DMS79 treated with DMSO at 0.1 percent for 48 hours (cell line): ENCODE data around the gene KIAA1328.
"Not testable (repeated sequence)": the region's sequence is repeated elsewhere in the genome, so short reads cannot be mapped to it uniquely, and the experiment has no call there.

ENCODE experiments used
- DNase-seq: peaks from one replicate; lab custom pipeline; 2025; lab: John Stamatoyannopoulos, UW

The KIAA1328 gene

DNA sequence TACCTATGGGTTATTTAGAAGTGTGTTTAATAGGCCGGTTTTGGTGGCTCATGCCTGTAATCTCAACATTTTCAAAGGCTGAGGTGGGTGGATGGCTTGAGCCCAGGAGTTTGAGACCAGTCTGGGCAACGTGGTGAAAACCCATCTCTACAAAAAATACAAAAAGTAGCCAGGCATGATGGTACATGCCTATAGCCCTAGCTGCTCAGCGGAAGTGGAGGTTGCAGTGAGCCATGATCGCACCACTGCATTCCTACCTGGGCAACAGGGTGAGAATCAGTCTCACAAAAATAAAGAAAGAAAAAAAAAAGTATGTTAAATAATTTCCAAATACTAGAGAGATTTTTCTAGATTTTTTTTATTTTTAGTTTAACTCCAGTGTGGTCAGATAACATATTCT, 316.0 kb downstream of the KIAA1328 start:
- no peak for DNase-seq

DNA sequence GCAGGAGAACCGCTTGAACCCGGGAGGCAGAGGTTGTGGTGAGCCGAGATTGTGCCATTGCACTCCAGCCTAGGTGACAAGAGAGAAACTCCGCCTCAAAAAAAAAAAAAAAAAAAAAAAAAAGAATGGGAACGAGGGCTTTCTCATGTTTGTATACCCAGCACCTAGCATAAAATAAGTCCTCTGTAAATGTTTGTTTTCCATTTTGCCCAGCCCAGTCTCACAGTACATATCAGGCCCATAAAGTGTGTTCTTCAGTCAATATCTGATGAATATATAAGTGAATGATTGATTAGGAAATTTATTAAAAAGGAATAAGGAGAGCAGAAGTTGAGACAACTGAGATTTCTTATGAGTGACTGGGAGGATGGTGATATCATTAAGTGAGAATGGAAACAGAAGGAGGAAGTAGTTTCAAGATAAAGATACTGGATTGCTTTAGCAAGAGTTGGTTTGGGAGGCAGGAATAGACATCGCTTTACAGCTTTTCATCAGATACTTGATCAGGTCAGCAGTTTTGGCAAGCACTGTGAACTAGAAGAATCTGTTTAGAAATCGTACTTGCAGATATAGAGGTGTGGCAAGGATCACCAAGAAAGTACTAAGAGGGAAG, 327.5 kb downstream of the KIAA1328 start:
- no peak for DNase-seq

DNA sequence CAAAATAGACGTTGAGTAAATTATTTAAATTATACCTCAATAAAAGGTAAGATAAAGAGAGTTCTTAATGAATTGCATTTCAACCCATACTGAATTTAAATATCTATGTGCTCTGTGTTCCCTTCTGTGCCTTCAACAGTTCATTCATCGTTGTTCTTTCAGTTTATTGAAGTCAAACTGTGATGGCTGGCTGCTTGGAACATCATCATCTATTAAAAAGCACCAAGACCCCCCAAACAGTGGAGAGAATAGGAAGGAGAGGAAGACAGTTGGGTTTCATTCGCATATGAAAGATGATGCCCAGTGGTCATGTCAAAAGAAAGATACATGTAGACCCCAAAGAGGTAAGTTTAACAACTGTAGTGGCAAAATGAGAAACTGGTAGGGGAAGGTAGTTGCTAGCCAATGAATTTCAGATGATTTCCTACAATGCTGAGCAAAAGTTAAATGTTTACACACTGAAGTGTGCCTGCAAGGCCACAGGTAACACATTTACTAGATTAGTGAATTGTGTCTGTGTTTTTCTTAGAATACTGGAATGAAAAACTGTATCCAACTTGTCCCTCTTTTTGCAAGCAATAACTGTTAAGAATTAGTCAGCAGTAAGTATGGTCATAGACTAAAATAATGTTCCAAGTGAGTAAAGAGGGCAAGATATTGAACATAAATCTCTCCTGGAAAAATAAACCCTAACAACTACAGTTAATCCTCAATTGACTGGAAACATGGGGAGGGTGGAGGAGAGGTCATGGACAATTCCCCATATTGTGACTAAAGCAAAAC, 331.3 kb downstream of the KIAA1328 start:
- DNase-seq, result no peak

DNA sequence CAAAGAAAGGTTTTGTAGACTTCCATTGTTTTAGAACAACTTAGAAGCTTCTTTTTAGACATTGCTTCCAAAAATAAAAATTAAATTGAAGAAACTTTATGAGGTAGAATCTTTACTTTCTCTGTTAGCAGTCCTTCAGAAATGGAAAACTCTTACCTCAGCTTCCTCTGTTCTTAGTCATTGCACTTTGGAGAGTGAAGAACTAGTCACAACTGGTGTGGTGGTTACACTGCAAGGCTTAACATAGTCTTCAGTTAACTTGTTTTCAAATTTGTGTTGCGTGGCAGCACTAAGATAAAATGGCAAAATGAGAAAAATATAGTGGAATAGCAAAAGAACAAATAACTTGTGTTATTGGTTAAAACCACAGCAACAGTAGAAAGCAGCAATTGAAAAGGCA, 332.6 kb downstream of the KIAA1328 start:
- no peak for DNase-seq

DNA sequence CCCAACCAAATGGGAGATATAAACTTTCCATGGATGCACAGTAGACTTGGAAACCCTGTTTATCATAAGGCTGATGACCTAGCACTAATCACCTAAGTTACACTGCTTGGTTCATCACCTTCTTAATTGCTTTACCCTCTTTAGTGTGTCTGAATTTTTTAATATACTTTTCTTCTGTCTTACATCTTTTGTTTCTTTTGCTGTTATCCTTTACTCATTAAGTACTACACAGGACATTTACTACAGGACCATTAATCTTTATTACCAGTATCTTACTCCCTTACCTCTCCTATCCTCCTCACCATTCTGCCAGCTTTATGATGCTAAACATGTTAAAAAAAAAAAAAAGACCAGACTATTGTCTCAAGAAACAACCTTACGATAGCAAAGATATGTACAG, 333.6 kb downstream of the KIAA1328 start:
- no peak for DNase-seq

DNA sequence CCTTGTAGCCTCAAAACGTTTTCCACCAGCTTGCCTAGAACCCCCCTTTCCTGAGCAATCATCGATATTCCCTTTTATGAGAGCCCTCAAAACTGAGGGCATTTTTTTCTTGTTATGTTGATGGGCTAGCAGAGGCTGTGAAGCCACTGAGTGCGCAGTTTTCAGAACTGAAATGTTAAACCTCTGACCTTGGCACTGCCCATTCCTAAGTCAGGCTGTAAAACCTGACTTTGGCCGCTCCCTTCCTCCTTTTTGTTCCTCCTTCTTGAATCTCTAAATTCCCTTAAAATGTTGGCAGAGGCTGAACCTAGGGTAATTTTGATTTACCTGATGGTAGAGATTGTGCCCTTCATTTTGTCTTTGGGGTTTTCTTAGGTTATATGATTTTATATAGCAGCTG, 334.2 kb downstream of the KIAA1328 start:
- no peak for DNase-seq

DNA sequence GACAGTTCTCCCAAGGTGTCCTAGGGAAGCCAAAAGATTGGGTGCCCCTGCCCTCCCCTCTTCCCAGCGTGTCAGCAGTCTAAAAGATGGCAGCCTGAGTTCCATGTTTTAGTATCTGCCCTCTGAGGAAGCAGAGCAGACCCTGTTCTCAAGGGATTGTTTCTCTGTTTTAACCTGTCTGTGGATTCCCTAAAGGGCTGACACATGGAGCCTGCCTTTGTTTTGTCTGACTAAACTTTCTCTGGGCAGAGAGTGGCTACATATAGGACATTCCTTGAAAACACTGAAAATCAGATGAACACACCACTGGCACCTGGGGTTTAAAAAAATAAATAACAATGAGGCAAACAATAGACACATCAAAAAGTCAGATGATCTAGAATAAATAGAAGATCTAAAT, 337.6 kb downstream of the KIAA1328 start:
- DNase-seq, result no peak

DNA sequence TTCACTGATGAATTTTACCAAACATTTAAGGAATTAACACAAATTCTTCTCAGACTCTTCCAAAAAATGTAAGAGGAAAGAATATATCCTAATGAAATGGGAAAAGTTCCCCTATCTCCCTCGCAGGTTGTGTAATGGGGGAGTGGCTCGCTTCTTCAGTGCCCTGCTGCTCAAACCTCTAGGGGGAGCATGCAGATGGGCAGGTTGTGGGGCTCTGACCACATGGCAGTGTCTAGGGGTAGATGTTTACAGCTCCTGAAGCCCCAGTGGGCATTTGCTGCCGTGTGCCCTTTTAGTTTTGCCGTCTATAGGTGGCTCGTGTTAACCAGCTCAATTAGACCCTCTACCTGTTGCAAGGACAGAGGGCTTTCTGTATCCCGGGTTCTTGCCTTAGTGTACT, 338.0 kb downstream of the KIAA1328 start:
- DNase-seq, result not testable (repeated sequence)

DNA sequence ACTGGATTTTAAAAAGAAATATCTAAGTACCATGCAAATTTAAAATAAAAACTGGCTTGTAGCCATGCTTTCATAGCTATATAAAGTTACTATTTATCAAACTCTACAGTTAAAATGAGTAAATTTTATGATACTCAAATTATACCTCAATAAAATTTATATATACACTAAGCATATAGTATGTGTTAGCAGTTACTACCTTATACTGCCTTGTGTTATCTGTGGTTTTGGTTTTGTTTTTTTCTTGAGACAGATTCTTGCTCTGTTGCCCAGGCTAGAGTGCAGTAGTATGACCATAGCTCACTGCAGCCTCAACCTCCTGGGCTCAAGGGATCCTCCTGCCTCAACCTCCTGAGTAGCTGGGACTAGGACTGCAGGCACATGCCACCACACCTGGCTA, 342.1 kb downstream of the KIAA1328 start:
- no peak for DNase-seq

DNA sequence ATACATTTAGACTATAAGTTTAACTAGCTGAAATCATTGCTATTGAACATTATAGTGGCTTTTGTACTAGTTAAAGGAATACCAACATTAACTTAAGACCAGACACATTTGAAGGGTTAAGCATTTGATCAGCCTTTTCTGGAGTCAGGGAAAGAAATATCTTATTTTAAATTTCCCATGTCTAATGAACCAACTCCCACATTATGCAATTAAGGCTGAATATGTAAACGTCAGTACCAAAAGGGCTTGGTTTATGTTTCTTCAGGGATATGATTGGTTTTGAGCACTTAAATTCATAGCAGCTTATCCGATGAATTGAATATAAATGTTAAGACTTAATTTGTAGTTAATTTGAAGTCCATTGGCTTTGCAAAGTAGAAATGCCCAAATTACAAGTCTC, 344.5 kb downstream of the KIAA1328 start:
- no peak for DNase-seq

DNA sequence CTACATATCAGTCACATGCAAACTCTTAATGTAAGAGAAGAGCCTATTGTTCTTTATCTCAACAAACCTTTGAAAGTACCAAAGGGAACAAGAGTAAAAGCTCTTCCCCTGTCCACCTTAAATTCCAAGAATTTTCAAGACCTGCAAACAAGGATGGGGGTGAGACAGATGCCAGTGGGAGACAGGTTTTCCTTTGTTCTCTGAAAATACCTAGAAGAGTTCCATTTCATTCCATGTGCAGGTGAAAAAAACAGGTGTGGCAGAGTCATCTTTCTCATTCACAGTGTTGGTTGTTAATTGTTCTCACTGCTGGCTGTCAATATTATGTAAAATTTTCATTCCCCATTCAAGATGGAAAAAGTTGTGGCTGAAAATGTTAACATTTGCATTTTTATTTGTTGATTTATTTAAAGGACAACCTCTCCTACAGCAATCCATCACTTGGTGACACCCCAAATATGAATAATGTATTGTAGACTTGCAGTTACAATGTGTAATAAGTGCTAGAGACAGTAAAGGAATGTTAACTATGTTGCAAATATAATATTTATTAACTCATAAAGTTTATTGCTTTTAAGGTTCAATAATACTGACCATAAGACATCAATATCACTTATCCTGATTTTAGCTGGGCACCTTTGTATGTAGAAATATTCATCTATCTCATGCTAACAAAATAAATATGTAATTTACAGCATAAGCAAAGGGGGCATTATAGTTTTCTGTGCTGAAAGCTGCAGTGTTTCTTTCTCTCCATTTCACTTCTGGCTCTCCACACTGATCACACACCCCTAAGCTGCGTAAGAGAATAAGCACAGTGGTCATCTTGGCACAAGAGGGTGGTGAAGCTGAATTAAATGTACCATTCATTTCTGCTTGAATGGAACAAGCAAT, 347.0 kb downstream of the KIAA1328 start:
- no peak for DNase-seq

DNA sequence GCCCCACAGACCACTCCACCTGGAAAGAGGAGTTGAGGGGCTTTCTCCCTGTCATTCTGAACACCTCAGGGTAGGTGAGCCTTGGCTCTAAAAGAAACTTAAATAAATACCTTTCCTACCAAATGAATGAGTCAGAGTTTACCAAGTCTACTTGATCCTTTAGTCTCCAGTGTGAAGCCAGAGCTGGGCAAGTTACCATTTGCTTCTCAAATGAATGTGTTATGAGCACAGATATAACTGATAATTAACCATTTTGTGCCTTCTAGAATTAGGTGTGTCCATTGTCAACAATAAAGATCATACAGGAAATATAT, 347.7 kb downstream of the KIAA1328 start:
- DNase-seq, result no peak

DNA sequence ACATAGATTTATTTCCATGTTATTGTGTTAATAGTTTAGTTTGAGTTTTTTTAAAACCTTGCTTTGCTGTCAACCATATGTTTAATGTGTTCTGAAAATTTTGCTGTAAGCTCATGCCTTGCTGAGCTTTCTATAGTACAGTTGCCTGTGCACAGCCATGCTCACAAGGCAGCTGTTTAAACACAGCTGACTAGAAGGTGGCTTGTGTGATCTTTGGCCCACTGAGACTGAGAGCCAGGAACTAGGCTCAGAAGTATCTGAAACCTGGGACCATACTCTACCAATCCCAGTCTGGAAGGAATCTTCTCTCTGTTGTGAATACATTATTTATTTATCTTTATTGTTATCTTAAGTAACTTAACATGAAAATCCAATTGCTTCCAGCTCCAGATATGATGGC, 350.5 kb downstream of the KIAA1328 start:
- no peak for DNase-seq

DNA sequence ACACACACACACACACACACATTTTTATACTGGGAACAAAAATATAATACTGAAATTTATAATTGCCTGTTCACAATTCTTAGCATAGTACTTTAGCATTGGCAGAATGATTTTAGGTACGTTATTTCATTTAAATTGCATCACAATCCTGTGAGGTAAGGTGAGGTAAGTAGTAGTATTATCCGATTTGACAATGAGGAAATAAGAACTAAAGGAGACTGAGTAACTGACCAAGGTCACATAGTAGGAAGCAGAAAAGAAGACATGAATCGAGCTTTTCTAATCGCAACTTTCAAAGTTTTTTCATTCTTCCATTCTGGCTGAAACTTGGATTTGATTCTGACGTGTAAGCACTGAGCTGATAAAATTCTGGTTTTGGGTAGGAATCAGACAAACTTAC, 351.2 kb downstream of the KIAA1328 start:
- no peak for DNase-seq

DNA sequence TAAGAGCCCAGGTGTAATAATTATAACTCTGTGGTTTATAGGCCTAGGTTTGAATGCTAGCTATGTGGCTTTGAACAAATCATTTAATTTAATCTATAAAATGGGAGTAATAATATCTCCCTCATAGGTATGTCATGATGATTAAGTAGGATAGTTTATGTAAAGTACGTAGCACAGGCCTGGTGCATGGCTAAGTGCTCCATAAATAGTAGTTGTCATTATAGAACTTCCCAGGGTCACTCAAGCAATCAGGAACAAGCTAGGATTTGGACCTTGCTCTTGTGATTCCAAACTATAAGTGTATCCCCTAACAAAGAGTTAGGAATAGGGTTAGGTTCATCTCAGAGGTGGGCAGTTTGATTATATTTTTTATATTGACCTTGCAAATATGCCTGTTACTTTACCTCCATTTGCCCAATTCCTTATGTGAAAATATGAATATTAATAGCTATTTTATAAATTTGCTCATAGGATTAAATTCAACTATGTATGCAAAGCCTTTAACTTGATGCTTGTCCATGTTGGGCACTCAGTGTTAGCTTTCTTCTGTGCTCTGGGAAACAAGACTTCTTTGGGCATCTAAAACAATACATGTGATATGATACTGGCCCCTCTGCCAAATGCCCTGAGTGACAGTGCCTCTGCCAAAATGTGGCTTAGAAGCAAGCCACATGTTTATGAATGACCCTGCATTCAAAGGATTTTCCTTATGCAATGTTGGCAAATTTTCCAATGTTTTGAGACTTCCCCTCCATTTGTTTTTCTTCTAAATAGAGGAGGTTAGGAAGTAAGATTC, 353.6 kb downstream of the KIAA1328 start:
- DNase-seq, result no peak

DNA sequence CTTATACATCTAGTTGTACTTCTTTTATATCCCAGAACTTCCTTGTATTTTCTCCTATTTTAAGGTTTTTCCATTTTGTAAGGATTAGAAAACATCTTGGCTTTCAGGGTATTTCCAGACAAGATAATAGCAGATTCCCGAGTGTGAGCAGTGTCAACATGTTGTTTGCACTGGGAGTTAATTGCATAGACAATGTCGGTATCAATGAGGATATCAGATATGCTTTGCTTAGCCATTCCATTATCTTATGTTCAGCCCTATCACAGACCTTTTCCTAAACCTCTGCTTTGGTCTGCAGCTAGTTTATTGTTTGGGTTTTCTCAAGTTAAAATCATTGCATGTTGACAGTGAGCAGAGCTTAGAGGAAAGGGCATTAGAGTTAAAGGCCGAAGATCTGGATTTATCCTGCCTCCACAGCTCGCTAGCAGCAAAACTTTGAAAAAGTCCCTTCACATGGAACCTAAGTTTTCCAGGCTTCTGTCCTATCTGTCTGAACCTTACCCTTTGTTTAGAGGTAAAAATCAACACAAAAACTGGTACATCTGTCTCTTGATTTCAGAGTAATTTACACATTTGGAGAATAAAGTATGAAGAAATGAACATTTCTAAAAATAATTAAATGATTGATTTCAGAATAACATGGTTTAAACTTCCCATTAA, 355.4 kb downstream of the KIAA1328 start:
- DNase-seq, result no peak

DNA sequence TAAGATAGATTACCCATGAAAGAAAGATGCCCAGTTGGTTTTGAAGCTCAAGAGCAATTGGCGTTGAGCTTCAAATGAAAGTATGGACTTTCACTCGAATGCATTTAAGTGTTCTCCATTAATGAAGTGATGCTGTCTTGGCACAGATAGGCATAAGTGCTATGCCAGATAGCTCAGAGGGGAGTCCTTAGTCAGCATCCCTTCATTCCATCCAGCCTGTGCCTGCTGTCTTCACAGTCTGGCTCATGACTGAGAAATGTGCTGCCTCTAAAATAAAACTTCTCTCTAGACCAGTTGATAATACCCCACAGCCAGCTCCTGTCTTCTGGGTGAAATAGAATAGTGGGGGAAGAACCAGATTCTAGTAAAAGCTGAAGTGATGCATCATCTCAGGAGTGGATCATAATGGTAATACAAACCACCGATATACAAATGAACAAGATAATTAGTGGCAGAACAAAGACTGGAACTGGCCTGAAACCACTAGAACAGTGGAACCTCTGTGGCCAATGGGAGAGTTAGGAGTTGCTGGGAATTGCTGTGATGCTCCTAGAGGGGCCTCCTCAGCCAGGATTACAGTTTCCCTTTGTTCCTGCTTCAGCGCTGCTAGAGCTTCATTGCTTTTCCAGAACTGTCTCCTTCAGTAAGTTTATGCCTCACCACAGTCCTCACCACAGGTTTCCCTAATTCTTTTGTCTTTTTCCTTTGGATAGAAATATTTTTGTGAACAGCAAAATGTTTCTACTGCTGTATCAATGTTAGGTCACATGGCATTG, 359.3 kb downstream of the KIAA1328 start:
- DNase-seq, result no peak

DNA sequence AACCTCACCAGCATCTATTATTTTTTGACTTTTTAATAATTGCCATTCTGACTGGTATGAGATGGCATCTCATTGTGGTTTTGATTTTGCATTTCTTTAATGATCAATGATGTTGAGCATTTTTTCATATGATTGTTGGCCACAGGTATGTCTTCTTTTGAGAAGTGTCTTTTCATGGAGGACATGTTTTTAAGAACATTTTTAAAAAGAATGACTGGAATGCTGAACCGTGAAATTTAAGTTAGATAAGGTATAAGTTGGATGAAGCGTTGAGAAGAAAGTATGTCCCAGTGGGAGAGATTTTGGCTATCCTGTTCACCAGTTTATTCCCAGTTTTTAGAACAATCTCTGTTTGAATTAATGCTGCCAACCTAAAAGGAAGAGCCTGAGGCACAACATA, 370.8 kb downstream of the KIAA1328 start:
- DNase-seq, result no peak

DNA sequence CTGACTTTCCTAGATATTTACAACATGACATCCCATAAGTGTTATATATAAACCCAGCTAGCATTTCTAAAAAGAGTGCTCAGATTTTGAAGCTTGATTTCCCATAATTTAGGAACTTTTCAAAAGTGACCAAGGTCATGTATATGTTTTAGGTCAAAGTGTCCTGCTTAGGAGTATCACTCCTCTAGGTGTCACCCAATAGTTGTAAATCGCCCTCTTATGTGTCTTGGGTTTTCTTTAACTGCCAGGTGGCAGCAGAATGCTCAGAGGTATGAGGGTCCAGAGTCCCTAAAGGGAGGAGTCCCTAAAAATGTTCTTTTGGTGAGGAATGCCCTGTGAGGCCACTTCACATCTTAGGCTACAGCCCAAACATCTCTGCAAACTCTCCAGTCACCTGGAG, 378.4 kb downstream of the KIAA1328 start:
- DNase-seq, result no peak

DNA sequence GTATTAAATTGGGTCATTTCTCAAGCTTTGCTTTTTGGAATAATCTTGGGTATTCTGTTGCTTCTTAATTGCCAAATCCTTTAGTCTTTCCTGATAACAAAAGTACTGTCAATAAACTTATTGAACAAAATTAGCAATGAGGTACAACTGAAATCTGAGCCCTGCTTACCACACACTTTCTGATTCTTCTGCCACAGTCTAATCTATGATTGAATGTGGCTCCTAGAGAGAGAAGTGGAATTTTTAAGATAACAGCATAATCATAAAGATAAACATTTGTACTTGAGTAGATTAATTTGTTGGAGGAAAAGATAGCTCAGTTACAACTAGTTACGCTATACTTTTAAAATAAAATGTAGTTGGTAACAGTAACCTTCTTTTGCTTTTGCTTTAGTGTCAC, 381.9 kb downstream of the KIAA1328 start:
- DNase-seq, result no peak

DNA sequence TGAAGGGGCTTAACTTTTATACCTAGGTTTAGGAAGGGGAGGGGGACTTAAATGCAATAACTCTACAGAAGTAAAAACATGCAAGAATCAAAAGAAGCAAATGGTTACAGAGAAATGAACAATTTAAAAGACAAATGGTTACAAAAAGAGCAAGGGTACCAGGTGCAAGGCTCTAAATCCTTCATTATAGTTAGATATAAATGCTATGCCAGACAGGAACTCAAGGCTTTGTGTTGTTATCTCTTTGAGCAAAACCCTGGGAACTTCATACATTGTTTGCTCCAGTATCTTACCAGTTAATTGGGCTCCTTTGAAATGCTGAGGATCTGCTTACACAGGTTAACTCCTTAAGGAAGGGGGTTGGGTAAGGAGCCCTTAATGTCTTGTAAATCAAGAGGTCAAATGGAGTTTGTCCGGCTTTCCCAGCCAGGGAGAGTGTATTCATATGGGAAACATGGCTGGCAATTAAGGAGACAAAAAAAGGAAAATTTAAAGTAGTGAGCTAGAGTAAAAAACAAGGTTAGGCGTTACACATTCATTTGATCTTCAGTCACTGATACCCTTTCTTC, 389.2 kb downstream of the KIAA1328 start:
- DNase-seq, result no peak
